HUDEP-2 (cell line): ENCODE results near the gene PYGM.
"Not testable (repeated sequence)": the region's sequence is repeated elsewhere in the genome, so short reads cannot be mapped to it uniquely, and the experiment has no call there.

ENCODE experiments used
- DNase-seq, 76 experiments: peaks; one replicate each; lab custom pipeline; 2025; ENCODE audit not compliant: unreplicated experiment in 76 of 76; lab: John Stamatoyannopoulos, UW

Gene PYGM

GRCh38 chr11:64701956-64702355 lies 57.8 kb downstream of the PYGM start:
- DNase-seq: not testable (repeated sequence)

GRCh38 chr11:64698427-64698826 lies 61.3 kb downstream of the PYGM start:
- DNase-seq: no peak

- DNase-seq: no peak
These were observed 62.0 kb downstream of the PYGM start for GRCh38 chr11:64697663-64698375.
